HG03457 (cell line): ENCODE results near the gene CNTNAP5.

Experiments used
- ATAC-seq: cut with Tn5 transposase; IDR thresholded peaks from one replicate; pipeline ENCODE4 v1.9.1; 2021; ENCODE audit warnings: moderate number of reproducible peaks; ENCODE audit not compliant: unreplicated experiment

CNTNAP5 gene

GRCh38 chr2:124589971-124590370 lies 564.9 kb downstream of the CNTNAP5 start:
- ATAC-seq = no peak

GRCh38 chr2:124602759-124603158 lies 577.7 kb downstream of the CNTNAP5 start:
- ATAC-seq = no peak

- no peak for ATAC-seq
Measured at GRCh38 chr2:124604940-124605339, 579.9 kb downstream of the CNTNAP5 start.

GRCh38 chr2:124607679-124608078 lies 582.6 kb downstream of the CNTNAP5 start:
- no peak for ATAC-seq

GRCh38 chr2:124609667-124610066 lies 584.6 kb downstream of the CNTNAP5 start:
- no peak for ATAC-seq

GRCh38 chr2:124610141-124610540 lies 585.1 kb downstream of the CNTNAP5 start:
- ATAC-seq = no peak

- ATAC-seq = no peak
Measured at GRCh38 chr2:124610866-124611265, 585.8 kb downstream of the CNTNAP5 start.

GRCh38 chr2:124623560-124623959 lies 598.5 kb downstream of the CNTNAP5 start:
- ATAC-seq = no peak

- no peak for ATAC-seq
Measured at GRCh38 chr2:124625561-124625960, 600.5 kb downstream of the CNTNAP5 start.

GRCh38 chr2:124626993-124627392 lies 601.9 kb downstream of the CNTNAP5 start:
- ATAC-seq = no peak

- ATAC-seq = no peak
Measured at GRCh38 chr2:124633812-124634211, 608.7 kb downstream of the CNTNAP5 start.

- no peak for ATAC-seq
Measured at GRCh38 chr2:124639524-124639923, 614.4 kb downstream of the CNTNAP5 start.

GRCh38 chr2:124640221-124640750 lies 615.2 kb downstream of the CNTNAP5 start:
- ATAC-seq = no peak

- ATAC-seq = no peak
Measured at GRCh38 chr2:124646166-124646815, 621.2 kb downstream of the CNTNAP5 start.

GRCh38 chr2:124647245-124647644 lies 622.2 kb downstream of the CNTNAP5 start:
- no peak for ATAC-seq

- no peak for ATAC-seq
Measured at GRCh38 chr2:124647663-124648062, 622.6 kb downstream of the CNTNAP5 start.

- ATAC-seq = no peak
Measured at GRCh38 chr2:124649001-124649400, 623.9 kb downstream of the CNTNAP5 start.

- ATAC-seq = no peak
Measured at GRCh38 chr2:124652099-124652498, 627.0 kb downstream of the CNTNAP5 start.

- ATAC-seq = no peak
Measured at GRCh38 chr2:124658373-124658772, 633.3 kb downstream of the CNTNAP5 start.

- ATAC-seq = no peak
Measured at GRCh38 chr2:124661558-124661957, 636.5 kb downstream of the CNTNAP5 start.

- ATAC-seq = no peak
Measured at GRCh38 chr2:124662946-124663644, 638.0 kb downstream of the CNTNAP5 start.

GRCh38 chr2:124663645-124663997 lies 638.5 kb downstream of the CNTNAP5 start:
- no peak for ATAC-seq
